Activated CD4-positive, alpha-beta T cell treated with anti-CD3 and anti-CD28 coated beads for 48 hours (primary cell): ENCODE results near the gene NCOA3.
"Not testable (repeated sequence)": the region's sequence is repeated elsewhere in the genome, so short reads cannot be mapped to it uniquely, and the experiment has no call there.

Experiments
- DNase-seq: peaks from one replicate; pipeline ENCODE4 v3.0.0-alpha.2; 2020

Gene NCOA3

DNA sequence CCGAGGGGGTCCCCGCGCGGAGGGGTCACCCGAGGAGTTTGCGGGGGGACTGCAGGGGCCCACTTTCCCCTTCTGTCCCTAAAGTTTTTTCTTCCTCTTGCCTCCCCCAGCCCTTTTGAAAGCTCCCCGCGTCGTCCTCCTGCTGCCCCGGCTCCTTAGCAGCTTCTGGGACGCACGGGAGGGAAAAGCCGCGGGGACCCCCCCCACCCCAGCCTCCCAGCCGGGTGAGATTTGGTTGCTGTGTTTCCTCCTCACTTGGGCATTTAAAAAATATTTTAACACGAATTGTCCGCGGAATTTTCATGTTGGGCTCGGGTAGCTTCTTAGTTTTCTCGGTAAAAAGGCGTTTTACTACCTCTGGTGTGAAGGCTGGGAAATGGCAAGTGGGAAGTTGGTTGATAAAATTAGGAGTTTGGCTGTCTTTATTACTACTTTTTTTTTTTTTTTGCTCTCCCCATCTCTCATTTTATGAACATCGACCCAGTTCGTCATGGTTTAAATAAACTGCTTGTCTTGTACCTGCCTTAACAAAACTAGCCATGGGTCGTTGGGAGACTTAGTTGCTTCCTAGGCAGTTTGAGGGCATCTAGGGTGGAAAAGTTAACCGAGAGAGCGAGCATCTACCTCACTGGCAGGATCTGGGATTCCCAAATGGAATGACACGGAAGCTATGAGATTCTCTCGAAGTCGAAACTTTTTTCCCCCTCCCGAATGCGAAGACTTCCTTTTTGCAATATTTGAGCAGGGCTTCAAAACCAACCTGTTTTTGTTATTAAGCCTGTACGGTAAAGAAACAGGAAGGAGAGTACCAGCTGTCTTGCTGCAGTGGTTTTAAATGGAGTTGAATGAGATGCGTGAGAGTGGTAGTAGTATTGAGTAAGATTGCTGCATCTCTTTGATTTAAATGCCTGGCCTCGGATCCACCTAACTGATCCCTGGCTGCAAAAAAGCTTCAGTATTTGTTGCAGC lies 868 bp downstream of the NCOA3 start:
- DNase-seq = peak; percentile 41

DNA sequence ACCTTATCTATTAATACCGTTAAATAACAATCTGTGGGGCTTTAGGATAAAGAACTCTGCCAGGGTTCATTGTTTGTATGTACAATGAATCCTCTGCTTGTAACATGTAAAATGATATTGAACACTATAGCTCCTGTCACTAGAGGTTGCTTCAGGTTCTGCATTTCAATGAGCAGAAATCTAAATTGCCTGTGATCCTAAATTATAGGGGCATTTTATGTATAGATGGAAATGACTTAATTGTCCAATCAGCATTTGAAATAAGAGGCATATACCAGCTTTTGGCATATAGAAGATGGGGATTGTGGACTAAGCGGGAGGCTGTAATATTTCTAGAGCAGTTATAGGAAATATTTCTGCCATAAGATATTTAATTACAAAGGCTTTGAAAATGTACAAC lies 2.0 kb downstream of the NCOA3 start:
- no peak for DNase-seq

GRCh38 chr20:47506335-47506734 lies 4.6 kb downstream of the NCOA3 start:
- DNase-seq = no peak

DNA sequence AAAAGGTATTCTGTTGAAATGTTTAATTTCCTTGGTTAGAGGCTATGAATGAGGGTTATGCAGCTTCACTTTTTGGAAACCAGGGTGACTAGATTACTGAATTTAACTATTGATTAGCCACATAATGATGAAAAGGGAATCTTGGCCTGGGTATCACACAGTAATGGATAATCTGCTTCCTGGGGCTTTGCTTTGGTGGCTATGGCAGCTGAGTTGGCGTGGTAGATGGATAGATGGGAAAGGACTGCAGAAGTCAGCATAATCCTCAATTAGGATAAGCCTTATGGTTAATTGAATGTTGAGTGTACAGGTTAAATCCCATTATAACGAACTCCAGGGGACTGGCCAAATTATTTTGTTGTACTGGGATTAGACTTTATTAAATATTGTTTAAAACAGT lies 5.2 kb downstream of the NCOA3 start:
- no peak for DNase-seq

DNA sequence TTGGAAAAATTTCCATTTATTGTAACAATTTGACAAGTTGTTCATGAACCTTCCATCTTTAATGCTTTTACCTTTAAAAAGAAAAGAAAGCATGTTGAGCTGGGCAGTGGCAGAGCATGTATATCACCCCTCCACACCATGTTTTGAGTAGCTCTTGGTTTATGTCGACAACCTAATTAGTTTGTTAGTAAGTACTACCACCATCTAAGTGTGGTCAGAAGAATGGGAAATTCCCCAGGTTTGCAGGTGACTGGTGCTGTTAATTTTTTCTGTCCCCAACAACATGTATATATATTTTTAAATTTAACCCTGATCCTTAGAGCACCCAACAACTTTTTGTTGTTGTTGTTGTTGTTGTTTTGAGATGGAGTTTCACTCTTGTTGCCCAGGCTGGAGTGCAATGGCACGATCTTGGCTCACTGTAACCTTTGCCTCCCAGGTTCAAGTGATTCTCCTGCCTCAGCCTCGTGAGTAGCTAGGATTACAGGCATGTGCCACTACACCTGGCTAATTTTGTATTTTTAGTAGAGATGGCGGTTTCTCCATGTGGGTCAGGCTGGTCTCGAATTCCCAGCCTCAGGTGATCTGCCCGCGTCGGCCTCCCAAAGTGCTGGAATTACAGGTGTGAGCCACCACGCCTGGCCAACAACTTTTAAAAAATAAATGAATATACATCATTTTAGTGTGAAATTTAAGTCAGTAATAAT lies 5.7 kb downstream of the NCOA3 start:
- not testable (repeated sequence) for DNase-seq

GRCh38 chr20:47508278-47508677 lies 6.6 kb downstream of the NCOA3 start:
- DNase-seq = no peak

- DNase-seq = no peak
These were observed 7.5 kb downstream of the NCOA3 start for GRCh38 chr20:47509104-47509661.

DNA sequence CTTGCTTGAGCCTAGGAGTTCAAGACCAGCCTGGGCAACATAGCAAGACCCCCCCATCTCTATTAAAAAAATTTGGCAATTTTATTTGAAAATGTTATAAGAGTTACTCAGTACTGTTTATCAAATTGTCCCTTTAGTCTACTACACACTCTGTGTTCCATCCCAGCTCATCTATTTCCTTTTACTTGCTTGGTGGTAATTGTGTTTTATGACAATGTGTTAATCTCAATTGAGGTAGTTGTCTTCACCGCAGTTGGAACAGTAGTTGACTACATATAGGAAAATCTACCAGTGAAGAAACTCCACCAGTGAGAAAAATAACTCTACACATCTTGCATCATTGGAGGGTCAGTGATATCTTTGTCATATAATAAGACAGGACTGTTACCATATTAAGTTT lies 8.0 kb downstream of the NCOA3 start:
- DNase-seq = no peak

GRCh38 chr20:47515843-47516242 lies 14.2 kb downstream of the NCOA3 start:
- DNase-seq = no peak

- peak; percentile 40 for DNase-seq
These were observed 19.5 kb downstream of the NCOA3 start for GRCh38 chr20:47521059-47521808.

GRCh38 chr20:47524015-47524784 lies 22.5 kb downstream of the NCOA3 start:
- DNase-seq = no peak

DNA sequence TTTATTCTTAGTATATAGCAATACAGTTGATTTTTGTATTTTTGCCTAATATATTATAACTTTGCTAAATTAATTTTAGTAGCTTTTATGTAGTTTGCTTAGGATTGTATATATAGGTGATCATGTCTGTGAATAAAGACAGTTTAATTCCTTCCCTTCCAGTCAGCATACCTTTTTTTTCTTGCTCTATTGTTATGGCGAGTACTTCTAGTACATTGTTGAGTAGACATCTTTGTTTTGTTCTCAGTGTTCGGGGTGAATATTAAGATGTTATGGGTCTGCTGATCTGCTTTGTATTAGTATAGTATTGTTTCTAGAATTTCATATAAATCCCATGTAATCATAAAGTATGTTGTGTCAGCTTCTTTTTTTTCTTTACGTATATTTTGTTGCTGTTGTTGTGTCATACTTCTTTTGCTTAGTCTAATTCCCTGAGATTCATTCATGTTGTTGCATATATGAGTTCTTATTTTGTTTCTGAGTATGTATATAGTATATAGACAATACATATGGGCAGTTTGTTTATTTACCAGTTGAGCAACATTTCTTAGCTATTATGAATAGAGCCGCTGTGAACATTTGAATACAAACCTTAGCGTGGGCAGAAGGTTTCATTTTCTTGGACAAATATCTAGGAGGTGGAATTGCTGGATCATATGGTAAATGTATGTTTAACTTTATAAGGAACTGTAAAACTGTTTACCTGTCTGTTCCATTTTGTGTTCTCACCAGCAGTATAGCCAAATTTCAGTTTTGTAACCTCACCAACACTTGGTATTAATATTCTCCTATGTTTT lies 25.5 kb downstream of the NCOA3 start:
- no peak for DNase-seq

- DNase-seq = no peak
These were observed 28.2 kb downstream of the NCOA3 start for GRCh38 chr20:47529840-47530239.

- DNase-seq = no peak
These were observed 29.8 kb downstream of the NCOA3 start for GRCh38 chr20:47531458-47531857.

- DNase-seq = no peak
These were observed 30.3 kb downstream of the NCOA3 start for GRCh38 chr20:47532002-47532401.

GRCh38 chr20:47533518-47534062 lies 31.9 kb downstream of the NCOA3 start:
- DNase-seq = no peak

- DNase-seq = no peak
These were observed 32.7 kb downstream of the NCOA3 start for GRCh38 chr20:47534405-47534804.

DNA sequence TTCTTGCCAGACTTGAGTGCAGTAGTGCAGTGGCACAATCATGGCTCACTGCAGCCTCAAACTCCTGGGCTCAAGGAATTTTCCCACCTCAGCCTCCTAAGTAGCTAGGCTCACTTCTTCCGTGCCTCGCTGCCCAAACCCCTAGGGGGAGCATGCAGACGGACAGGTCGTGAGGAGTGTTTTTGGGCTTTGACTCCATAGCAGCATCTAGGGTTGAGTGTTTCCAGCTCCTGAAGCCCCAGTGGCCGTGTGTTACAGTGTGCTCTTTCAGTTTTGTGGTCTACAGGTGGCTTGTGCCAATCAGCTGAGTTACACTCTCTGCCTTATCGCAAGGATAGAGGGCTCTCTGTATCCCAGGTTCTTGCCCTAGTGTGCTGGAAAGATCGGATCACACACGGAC lies 33.4 kb downstream of the NCOA3 start:
- no peak for DNase-seq

GRCh38 chr20:47535994-47536393 lies 34.3 kb downstream of the NCOA3 start:
- no peak for DNase-seq

GRCh38 chr20:47540443-47541354 lies 39.0 kb downstream of the NCOA3 start:
- DNase-seq = no peak
